Right lobe of liver (tissue), 4 donors: ENCODE measurements around the gene RAD23A.

ENCODE experiments used
- CTCF ChIP-seq, 4 donors: fragments of 200-600 bp in 3 of 4; fragments of 450-650 bp in 1 of 4; IDR thresholded peaks; one replicate each; pipeline versions ENCODE4 v1.5.1 to v1.8.0; 2016 to 2022; ENCODE audit warnings: antibody characterized with exemption in 4 of 4, mild to moderate bottlenecking in 2 of 4
- POLR2A ChIP-seq: fragments of 450-650 bp; IDR thresholded peaks from one replicate; pipeline ENCODE4 v1.6.1; 2017; ENCODE audit warnings: antibody characterized with exemption, mild to moderate bottlenecking
- donor health status: DM: no; HTN: no; CAD: no.
- donor health status: DM: no; HTN: no; CAD: no.
- donor health status: DM: no; HTN: yes; CAD: no.

- TF ChIP-seq CTCF (IDR thresholded peaks at IDR 0.05) (peak; percentile 92 to 99 (median 97)), POLR2A (no peak)
These were observed 38.0 kb downstream of the RAD23A start for GRCh38 chr19:12983542-12984142.
